Stimulated activated CD4-positive, alpha-beta T cell treated with anti-CD3 and anti-CD28 coated beads, Interleukin-15, amount 100 ng/mL, for 24 hours (primary cell): ENCODE measurements around the gene MTAP.
A peak's percentile ranks its signal among the peaks of the same experiment; 100 is the strongest.

ENCODE experiments used
- DNase-seq: peaks from one replicate; pipeline ENCODE4 v3.0.0-alpha.2; 2020

Gene MTAP

DNA sequence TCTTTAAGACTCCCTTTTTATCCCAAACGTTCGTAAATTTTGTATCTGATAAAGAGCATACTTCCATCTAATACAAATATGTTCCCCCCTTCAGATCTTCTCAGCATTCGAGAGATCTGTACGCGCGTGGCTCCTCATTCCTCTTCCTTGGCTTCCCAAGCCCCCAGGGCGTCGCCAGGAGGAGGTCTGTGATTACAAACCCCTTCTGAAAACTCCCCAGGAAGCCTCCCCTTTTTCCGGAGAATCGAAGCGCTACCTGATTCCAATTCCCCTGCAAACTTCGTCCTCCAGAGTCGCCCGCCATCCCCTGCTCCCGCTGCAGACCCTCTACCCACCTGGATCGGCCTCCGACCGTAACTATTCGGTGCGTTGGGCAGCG, 171.9 kb downstream of the MTAP start:
- no peak for DNase-seq

DNA sequence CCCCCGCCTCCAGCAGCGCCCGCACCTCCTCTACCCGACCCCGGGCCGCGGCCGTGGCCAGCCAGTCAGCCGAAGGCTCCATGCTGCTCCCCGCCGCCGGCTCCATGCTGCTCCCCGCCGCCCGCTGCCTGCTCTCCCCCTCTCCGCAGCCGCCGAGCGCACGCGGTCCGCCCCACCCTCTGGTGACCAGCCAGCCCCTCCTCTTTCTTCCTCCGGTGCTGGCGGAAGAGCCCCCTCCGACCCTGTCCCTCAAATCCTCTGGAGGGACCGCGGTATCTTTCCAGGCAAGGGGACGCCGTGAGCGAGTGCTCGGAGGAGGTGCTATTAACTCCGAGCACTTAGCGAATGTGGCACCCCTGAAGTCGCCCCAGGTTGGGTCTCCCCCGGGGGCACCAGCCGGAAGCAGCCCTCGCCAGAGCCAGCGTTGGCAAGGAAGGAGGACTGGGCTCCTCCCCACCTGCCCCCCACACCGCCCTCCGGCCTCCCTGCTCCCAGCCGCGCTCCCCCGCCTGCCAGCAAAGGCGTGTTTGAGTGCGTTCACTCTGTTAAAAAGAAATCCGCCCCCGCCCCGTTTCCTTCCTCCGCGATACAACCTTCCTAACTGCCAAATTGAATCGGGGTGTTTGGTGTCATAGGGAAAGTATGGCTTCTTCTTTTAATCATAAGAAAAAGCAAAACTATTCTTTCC, 172.4 kb downstream of the MTAP start:
- peak; percentile 69 for DNase-seq

DNA sequence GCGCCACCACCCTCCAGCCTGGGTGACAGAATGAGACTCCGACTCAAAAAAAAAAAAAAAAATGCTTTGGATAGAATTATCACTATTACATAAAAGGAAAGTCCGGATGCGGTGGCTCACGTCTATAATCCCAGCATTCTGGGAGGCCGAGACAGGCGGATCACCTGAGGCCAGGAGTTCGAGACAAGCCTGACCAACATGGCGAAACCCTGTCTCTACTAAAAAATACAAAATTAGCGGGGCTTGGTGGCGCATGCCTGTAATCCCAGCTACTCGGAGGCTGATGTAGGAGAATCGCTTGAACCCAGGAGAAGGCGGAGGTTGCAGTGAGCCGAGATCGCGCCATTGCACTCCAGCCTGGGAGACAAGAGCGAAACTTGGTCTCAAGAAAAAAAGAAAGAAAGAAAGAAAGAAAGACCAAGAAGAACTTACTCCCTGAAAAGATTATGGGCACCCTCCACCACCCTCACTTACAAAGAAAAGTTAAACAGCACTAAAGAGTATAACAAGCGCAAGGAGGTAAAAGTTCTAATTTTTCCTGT, 174.0 kb downstream of the MTAP start:
- DNase-seq: no peak

DNA sequence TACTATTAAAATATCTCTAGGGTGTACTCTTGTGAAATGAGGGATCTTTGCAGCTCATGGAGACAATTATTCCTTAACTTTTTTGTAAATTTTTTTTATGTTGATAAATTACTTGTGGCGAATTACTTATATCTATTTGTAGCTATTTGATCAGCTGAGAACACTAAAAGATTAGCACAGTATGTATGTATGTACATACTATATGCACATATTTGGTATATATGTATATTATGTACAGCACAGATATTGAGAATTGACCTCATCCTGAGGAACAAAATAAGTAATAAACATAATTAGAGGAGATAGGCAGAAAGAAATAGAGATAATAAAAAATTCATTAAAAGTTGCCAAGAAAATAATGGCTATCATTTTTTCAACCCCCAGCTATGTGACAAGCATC, 180.0 kb downstream of the MTAP start:
- DNase-seq: no peak

DNA sequence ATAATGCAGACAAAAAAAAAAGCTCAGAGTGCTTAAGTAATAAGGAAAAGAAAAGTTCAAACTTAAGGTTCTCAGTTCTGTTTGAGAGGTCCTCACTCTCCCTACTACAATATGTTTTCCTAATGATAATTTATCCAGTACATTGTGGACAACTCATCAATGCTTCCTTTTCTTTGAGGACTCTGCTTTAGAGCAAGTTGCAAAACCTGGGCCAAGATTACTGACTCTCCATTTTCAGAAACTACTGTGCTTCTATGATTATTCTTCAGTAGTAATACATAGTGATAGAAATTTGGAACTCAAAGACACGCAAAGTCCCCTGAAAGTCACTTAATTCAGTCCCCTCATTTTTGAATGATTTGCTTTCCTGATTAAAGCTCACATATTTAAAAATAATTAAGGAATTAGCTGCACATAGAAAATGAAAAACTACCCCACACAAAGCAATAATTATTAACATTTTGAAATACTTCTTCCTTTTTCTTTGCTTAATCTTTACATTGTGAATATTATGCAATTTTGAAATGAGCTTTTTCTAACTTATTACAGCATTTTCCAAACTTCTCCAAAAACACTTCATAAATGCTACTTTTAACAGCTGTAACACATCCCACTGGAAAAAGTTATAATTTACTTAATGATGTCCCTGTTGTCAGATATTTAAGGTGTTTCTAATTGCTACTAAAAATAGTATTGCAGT, 180.6 kb downstream of the MTAP start:
- DNase-seq: no peak

DNA sequence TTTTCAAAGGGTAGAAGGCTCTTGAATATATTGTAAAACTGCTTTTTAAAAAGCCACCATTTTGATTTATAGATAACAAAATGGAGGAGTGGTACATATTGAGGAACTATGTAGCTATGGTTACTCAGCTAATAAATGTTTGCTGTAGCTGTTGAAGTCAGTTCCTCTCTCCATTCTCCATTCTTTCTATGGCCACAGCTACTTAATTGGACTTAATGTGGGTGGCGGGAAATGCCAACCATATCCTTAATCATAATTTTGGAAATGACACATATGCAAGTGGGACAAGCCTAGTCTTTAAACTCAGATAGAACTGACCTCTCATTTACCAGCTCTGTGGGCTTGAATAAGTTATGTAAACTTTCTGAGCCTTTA, 181.1 kb downstream of the MTAP start:
- no peak for DNase-seq

DNA sequence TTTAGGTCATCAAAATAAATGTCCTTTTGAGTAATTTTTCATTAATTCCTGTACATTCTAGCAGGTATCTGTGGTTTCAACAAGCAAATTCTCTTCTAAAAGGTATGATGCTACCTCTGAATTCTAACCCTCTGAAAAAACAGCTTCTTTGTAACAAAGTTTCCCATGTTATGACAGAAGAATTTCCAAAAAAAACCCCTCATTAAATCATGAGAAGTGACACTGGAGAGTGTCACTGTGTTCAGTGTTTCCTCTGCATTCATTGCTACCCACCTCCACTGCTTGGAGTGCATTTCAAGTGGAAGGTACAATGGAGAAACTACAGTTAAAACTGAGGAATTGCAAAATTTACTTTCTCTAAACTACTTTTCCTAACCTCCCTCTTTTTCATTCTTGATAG, 181.7 kb downstream of the MTAP start:
- DNase-seq: no peak

DNA sequence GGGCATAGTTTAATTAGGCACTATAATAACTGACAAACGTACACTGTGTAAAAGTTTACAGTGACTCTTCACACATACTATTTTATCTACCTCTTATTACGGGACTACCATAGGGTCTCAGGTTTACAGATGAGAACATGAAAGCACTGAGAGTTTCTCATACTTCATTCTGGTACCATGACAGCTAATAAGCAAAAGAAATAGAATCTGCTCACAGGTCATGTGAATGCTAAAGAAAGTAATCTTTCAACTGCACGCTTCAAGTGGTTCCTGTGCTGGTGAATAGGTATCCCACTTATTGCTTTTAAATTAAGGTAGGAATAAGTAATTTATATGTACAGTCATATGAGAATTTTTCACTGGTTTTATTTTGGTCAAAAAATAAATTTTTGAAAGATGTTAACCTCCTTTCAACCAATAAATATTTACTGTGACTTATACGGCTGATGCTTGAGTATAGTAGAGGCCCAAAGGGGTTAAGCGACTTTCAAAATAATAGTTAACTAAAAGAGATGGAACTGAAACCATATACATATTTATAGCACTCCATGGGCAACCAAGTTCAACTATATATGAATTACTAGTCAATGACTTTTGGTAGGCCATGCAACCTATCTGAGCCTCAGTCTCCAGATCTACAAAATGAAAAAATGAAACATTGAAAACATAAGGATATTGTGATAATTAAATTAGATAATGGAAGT, 183.7 kb downstream of the MTAP start:
- DNase-seq: no peak
